ENCODE measurements around the gene PTPRU. TPM values are rescaled to one million over a fixed set of nuclear protein-coding genes. Genes with fewer than 3 reads are reported as not detected.
"Not testable (repeated sequence)": the region's sequence is repeated elsewhere in the genome, so short reads cannot be mapped to it uniquely, and the experiment has no call there.

The PTPRU gene
- total and polyA plus RNA-seq, 5 donors from 2014 or later: not detected

- H3K4me1 ChIP-seq (ENCODE audit: control insufficient read depth, insufficient read depth, low read length, poor library complexity, severe bottlenecking): peaks cover 30% of the 10 kb centered on the region
- no peaks in the 10 kb centered on the region for H3K9me3 ChIP-seq (ENCODE audit: control insufficient read depth in 2 of 2, low read length in 2 of 2)
- H3K27me3 ChIP-seq (ENCODE audit: control insufficient read depth, insufficient read depth, low read length): peaks cover 7% of the 10 kb centered on the region
- peaks cover 20 to 39% (median 28%) of the 10 kb centered on the region in 4 donors for H3K4me1 Mint-ChIP-seq
- no peak overlapping the region for H3K27ac ChIP-seq (ENCODE audit: insufficient read depth, low read length, poor library complexity, severe bottlenecking)
- H3K27me3 Mint-ChIP-seq: peaks cover 19% of the 10 kb centered on the region
- DNase-seq: no peak
- no peak for ATAC-seq (ENCODE audit: low read depth in 2 of 2)
- H3K36me3 ChIP-seq (ENCODE audit: control insufficient read depth, insufficient read depth, low read length): no peaks in the 10 kb centered on the region
- no peak overlapping the region for H3K27ac Mint-ChIP-seq
- no peak overlapping the region for H3K4me3 ChIP-seq (ENCODE audit: low read depth, low read length)
- peak overlapping the region in 2 of 4 donors; percentile 33 to 95 for H3K4me3 Mint-ChIP-seq
- no peaks in the 10 kb centered on the region for H3K36me3 Mint-ChIP-seq
- peaks cover 0 to 2% (median 0%) of the 10 kb centered on the region in 7 donors for H3K9me3 Mint-ChIP-seq
Observed at GRCh38 chr1:29232387-29232786, 3.9 kb upstream of the PTPRU start.

GRCh38 chr1:29233693-29234092 lies 2.6 kb upstream of the PTPRU start:
- Histone ChIP-seq H3K4me3 (ENCODE audit: low read depth, low read length) (no peak overlapping the region), H3K9me3 (ENCODE audit: control insufficient read depth in 2 of 2, low read length in 2 of 2) (no peaks in the 10 kb centered on the region), H3K27me3 (ENCODE audit: control insufficient read depth, insufficient read depth, low read length) (peaks cover 7% of the 10 kb centered on the region), H3K4me1 (ENCODE audit: control insufficient read depth, insufficient read depth, low read length, poor library complexity, severe bottlenecking) (peaks cover 41% of the 10 kb centered on the region), H3K36me3 (ENCODE audit: control insufficient read depth, insufficient read depth, low read length) (no peaks in the 10 kb centered on the region), H3K27ac (ENCODE audit: insufficient read depth, low read length, poor library complexity, severe bottlenecking) (no peak overlapping the region)
- DNase-seq (no peak), ATAC-seq (ENCODE audit: low read depth in 2 of 2) (no peak)
- Mint-ChIP-seq H3K4me1 (peaks cover 20 to 40% (median 29%) of the 10 kb centered on the region in 4 donors), H3K36me3 (no peaks in the 10 kb centered on the region), H3K27me3 (peaks cover 28% of the 10 kb centered on the region), H3K9me3 (peaks cover 0 to 3% (median 0%) of the 10 kb centered on the region in 7 donors), H3K4me3 (peak overlapping the region in 2 of 4 donors; percentile 33 to 79), H3K27ac (no peak overlapping the region)

- Mint-ChIP-seq H3K36me3 (no peaks in the 10 kb centered on the region), H3K27me3 (peaks cover 36% of the 10 kb centered on the region), H3K27ac (no peak overlapping the region), H3K4me1 (peaks cover 19 to 41% (median 30%) of the 10 kb centered on the region in 4 donors), H3K9me3 (peaks cover 0 to 3% (median 0%) of the 10 kb centered on the region in 7 donors), H3K4me3 (peak overlapping the region in 1 of 4 donors; percentile 65)
- Histone ChIP-seq H3K4me1 (ENCODE audit: control insufficient read depth, insufficient read depth, low read length, poor library complexity, severe bottlenecking) (peaks cover 41% of the 10 kb centered on the region), H3K27ac (ENCODE audit: insufficient read depth, low read length, poor library complexity, severe bottlenecking) (no peak overlapping the region), H3K36me3 (ENCODE audit: control insufficient read depth, insufficient read depth, low read length) (no peaks in the 10 kb centered on the region), H3K27me3 (ENCODE audit: control insufficient read depth, insufficient read depth, low read length) (peaks cover 15% of the 10 kb centered on the region), H3K4me3 (ENCODE audit: low read depth, low read length) (no peak overlapping the region), H3K9me3 (ENCODE audit: control insufficient read depth in 2 of 2, low read length in 2 of 2) (no peaks in the 10 kb centered on the region)
- no peak for ATAC-seq (ENCODE audit: low read depth in 2 of 2)
- no peak for DNase-seq
Observed at GRCh38 chr1:29234471-29234870, 1.9 kb upstream of the PTPRU start.

- not testable (repeated sequence) for H3K27ac Mint-ChIP-seq; H3K27ac ChIP-seq (ENCODE audit: insufficient read depth, low read length, poor library complexity, severe bottlenecking); ATAC-seq (ENCODE audit: low read depth in 2 of 2); H3K36me3 ChIP-seq (ENCODE audit: control insufficient read depth, insufficient read depth, low read length); H3K36me3 Mint-ChIP-seq; DNase-seq; H3K9me3 ChIP-seq (ENCODE audit: control insufficient read depth in 2 of 2, low read length in 2 of 2); H3K9me3 Mint-ChIP-seq; H3K4me3 ChIP-seq (ENCODE audit: low read depth, low read length)
- peaks cover 40% of the 10 kb centered on the region for H3K27me3 Mint-ChIP-seq
- peaks cover 38% of the 10 kb centered on the region for H3K4me1 ChIP-seq (ENCODE audit: control insufficient read depth, insufficient read depth, low read length, poor library complexity, severe bottlenecking)
- H3K4me3 Mint-ChIP-seq: peak overlapping the region in 1 of 4 donors; percentile 65
- peaks cover 15 to 37% (median 26%) of the 10 kb centered on the region in 4 donors for H3K4me1 Mint-ChIP-seq
- peaks cover 17% of the 10 kb centered on the region for H3K27me3 ChIP-seq (ENCODE audit: control insufficient read depth, insufficient read depth, low read length)
Observed at GRCh38 chr1:29234881-29235280, 1.4 kb upstream of the PTPRU start.

GRCh38 chr1:29236712-29237128 lies 398 bp downstream of the PTPRU start:
- no peaks in the 10 kb centered on the region for H3K36me3 ChIP-seq (ENCODE audit: control insufficient read depth, insufficient read depth, low read length)
- H3K27me3 Mint-ChIP-seq: peaks cover 55% of the 10 kb centered on the region
- peaks cover 17% of the 10 kb centered on the region for H3K27me3 ChIP-seq (ENCODE audit: control insufficient read depth, insufficient read depth, low read length)
- ATAC-seq (ENCODE audit: low read depth in 2 of 2): no peak
- H3K9me3 ChIP-seq (ENCODE audit: control insufficient read depth in 2 of 2, low read length in 2 of 2): no peaks in the 10 kb centered on the region
- peaks cover 24% of the 10 kb centered on the region for H3K4me1 ChIP-seq (ENCODE audit: control insufficient read depth, insufficient read depth, low read length, poor library complexity, severe bottlenecking)
- no peak for DNase-seq
- H3K27ac ChIP-seq (ENCODE audit: insufficient read depth, low read length, poor library complexity, severe bottlenecking): no peak overlapping the region
- peak overlapping the region; percentile 64 for H3K4me3 ChIP-seq (ENCODE audit: low read depth, low read length)
- H3K27ac Mint-ChIP-seq: peak overlapping the region in 2 of 3 donors; percentile 83 to 91
- H3K4me3 Mint-ChIP-seq: peak overlapping the region; percentile 84 to 91 (median 87)
- peaks cover 0 to 3% (median 0%) of the 10 kb centered on the region in 7 donors for H3K9me3 Mint-ChIP-seq
- peaks cover 6 to 22% (median 13%) of the 10 kb centered on the region in 4 donors for H3K4me1 Mint-ChIP-seq
- H3K36me3 Mint-ChIP-seq: no peaks in the 10 kb centered on the region

GRCh38 chr1:29237129-29237821 lies 953 bp downstream of the PTPRU start:
- DNase-seq: no peak
- Mint-ChIP-seq H3K4me3 (peak overlapping the region; percentile 84 to 91 (median 87)), H3K27me3 (peaks cover 61% of the 10 kb centered on the region), H3K36me3 (no peaks in the 10 kb centered on the region), H3K9me3 (peaks cover 0 to 3% (median 0%) of the 10 kb centered on the region in 7 donors), H3K4me1 (peaks cover 6 to 22% (median 13%) of the 10 kb centered on the region in 4 donors), H3K27ac (peak overlapping the region in 2 of 3 donors; percentile 83 to 91)
- H3K27me3 ChIP-seq (ENCODE audit: control insufficient read depth, insufficient read depth, low read length): peaks cover 17% of the 10 kb centered on the region
- peak overlapping the region; percentile 64 for H3K4me3 ChIP-seq (ENCODE audit: low read depth, low read length)
- no peaks in the 10 kb centered on the region for H3K9me3 ChIP-seq (ENCODE audit: control insufficient read depth in 2 of 2, low read length in 2 of 2)
- peaks cover 24% of the 10 kb centered on the region for H3K4me1 ChIP-seq (ENCODE audit: control insufficient read depth, insufficient read depth, low read length, poor library complexity, severe bottlenecking)
- H3K36me3 ChIP-seq (ENCODE audit: control insufficient read depth, insufficient read depth, low read length): no peaks in the 10 kb centered on the region
- no peak overlapping the region for H3K27ac ChIP-seq (ENCODE audit: insufficient read depth, low read length, poor library complexity, severe bottlenecking)
- ATAC-seq (ENCODE audit: low read depth in 2 of 2): no peak

GRCh38 chr1:29237852-29238619 lies 1.7 kb downstream of the PTPRU start:
- H3K27me3 Mint-ChIP-seq: peaks cover 62% of the 10 kb centered on the region
- Histone ChIP-seq H3K9me3 (ENCODE audit: control insufficient read depth in 2 of 2, low read length in 2 of 2) (no peaks in the 10 kb centered on the region), H3K4me1 (ENCODE audit: control insufficient read depth, insufficient read depth, low read length, poor library complexity, severe bottlenecking) (peaks cover 24% of the 10 kb centered on the region), H3K27me3 (ENCODE audit: control insufficient read depth, insufficient read depth, low read length) (peaks cover 17% of the 10 kb centered on the region), H3K36me3 (ENCODE audit: control insufficient read depth, insufficient read depth, low read length) (no peaks in the 10 kb centered on the region), H3K27ac (ENCODE audit: insufficient read depth, low read length, poor library complexity, severe bottlenecking) (no peak overlapping the region), H3K4me3 (ENCODE audit: low read depth, low read length) (no peak overlapping the region)
- DNase-seq: peak in 1 of 3 donors; percentile 14
- peak overlapping the region; percentile 80 to 88 (median 80) for H3K4me3 Mint-ChIP-seq
- H3K27ac Mint-ChIP-seq: peak overlapping the region in 1 of 3 donors; percentile 79
- no peak for ATAC-seq (ENCODE audit: low read depth in 2 of 2)
- H3K4me1 Mint-ChIP-seq: peaks cover 6 to 22% (median 13%) of the 10 kb centered on the region in 4 donors
- H3K9me3 Mint-ChIP-seq: peaks cover 0 to 3% (median 0%) of the 10 kb centered on the region in 7 donors
- no peaks in the 10 kb centered on the region for H3K36me3 Mint-ChIP-seq
